ENCODE results near the gene HTR3B.
"Not testable (repeated sequence)": the region's sequence is repeated elsewhere in the genome, so short reads cannot be mapped to it uniquely, and the experiment has no call there.

The HTR3B gene

GRCh38 chr11:113880971-113881370, 23.6 kb upstream of the HTR3B start:
- DNase-seq = no peak
- in situ Hi-C loops (cut with HindIII; ENCODE audit: low pct_ligation_motif_present, low pct_unique_long_range_greater_than_20kb, low sequenced_read_pairs) = no loop called here

- in situ Hi-C loops (cut with HindIII; ENCODE audit: low pct_ligation_motif_present, low pct_unique_long_range_greater_than_20kb, low sequenced_read_pairs) = no loop called here
Measured at GRCh38 chr11:113881856-113882255, 22.7 kb upstream of the HTR3B start.

GRCh38 chr11:113884361-113884836, 20.2 kb upstream of the HTR3B start:
- in situ Hi-C loops (cut with HindIII; ENCODE audit: low pct_ligation_motif_present, low pct_unique_long_range_greater_than_20kb, low sequenced_read_pairs) = no loop called here

More at GRCh38 chr11:113881856-113882255, 22.7 kb upstream of the HTR3B start:
- no peak for DNase-seq

GRCh38 chr11:113885897-113886296, 18.7 kb upstream of the HTR3B start:
- in situ Hi-C loops (cut with HindIII; ENCODE audit: low pct_ligation_motif_present, low pct_unique_long_range_greater_than_20kb, low sequenced_read_pairs) = no loop called here
- DNase-seq = no peak

More at GRCh38 chr11:113884361-113884836, 20.2 kb upstream of the HTR3B start:
- DNase-seq = peak; percentile 22

GRCh38 chr11:113888848-113889247, 15.7 kb upstream of the HTR3B start:
- in situ Hi-C loops (cut with HindIII; ENCODE audit: low pct_ligation_motif_present, low pct_unique_long_range_greater_than_20kb, low sequenced_read_pairs) = no loop called here
- DNase-seq = no peak

- in situ Hi-C loops (cut with HindIII; ENCODE audit: low pct_ligation_motif_present, low pct_unique_long_range_greater_than_20kb, low sequenced_read_pairs) = no loop called here
- no peak for DNase-seq
Measured at GRCh38 chr11:113894421-113894996, 10.1 kb upstream of the HTR3B start.

- in situ Hi-C loops (cut with HindIII; ENCODE audit: low pct_ligation_motif_present, low pct_unique_long_range_greater_than_20kb, low sequenced_read_pairs) = no loop called here
- DNase-seq = no peak
Measured at GRCh38 chr11:113895367-113896155, 9.0 kb upstream of the HTR3B start.

GRCh38 chr11:113896156-113896879, 8.3 kb upstream of the HTR3B start:
- DNase-seq = no peak
- in situ Hi-C loops (cut with HindIII; ENCODE audit: low pct_ligation_motif_present, low pct_unique_long_range_greater_than_20kb, low sequenced_read_pairs) = no loop called here

GRCh38 chr11:113901141-113901540, 3.5 kb upstream of the HTR3B start:
- DNase-seq = no peak
- in situ Hi-C loops (cut with HindIII; ENCODE audit: low pct_ligation_motif_present, low pct_unique_long_range_greater_than_20kb, low sequenced_read_pairs) = no loop called here

GRCh38 chr11:113906038-113906437, 1.4 kb downstream of the HTR3B start:
- in situ Hi-C loops (cut with HindIII; ENCODE audit: low pct_ligation_motif_present, low pct_unique_long_range_greater_than_20kb, low sequenced_read_pairs) = no loop called here
- DNase-seq = peak; percentile 12

- DNase-seq = no peak
- in situ Hi-C loops (cut with HindIII; ENCODE audit: low pct_ligation_motif_present, low pct_unique_long_range_greater_than_20kb, low sequenced_read_pairs) = no loop called here
Measured at GRCh38 chr11:113906516-113906915, 1.9 kb downstream of the HTR3B start.

GRCh38 chr11:113907152-113907551, 2.6 kb downstream of the HTR3B start:
- in situ Hi-C loops (cut with HindIII; ENCODE audit: low pct_ligation_motif_present, low pct_unique_long_range_greater_than_20kb, low sequenced_read_pairs) = no loop called here
- DNase-seq = no peak

- DNase-seq = no peak
- in situ Hi-C loops (cut with HindIII; ENCODE audit: low pct_ligation_motif_present, low pct_unique_long_range_greater_than_20kb, low sequenced_read_pairs) = no loop called here
Measured at GRCh38 chr11:113907681-113908080, 3.1 kb downstream of the HTR3B start.

GRCh38 chr11:113908098-113908497, 3.5 kb downstream of the HTR3B start:
- no peak for DNase-seq
- in situ Hi-C loops (cut with HindIII; ENCODE audit: low pct_ligation_motif_present, low pct_unique_long_range_greater_than_20kb, low sequenced_read_pairs) = no loop called here

- DNase-seq; in situ Hi-C loops (cut with HindIII; ENCODE audit: low pct_ligation_motif_present, low pct_unique_long_range_greater_than_20kb, low sequenced_read_pairs): not testable (repeated sequence)
Measured at GRCh38 chr11:113911491-113911890, 6.9 kb downstream of the HTR3B start.

GRCh38 chr11:113923572-113923971, 19.0 kb downstream of the HTR3B start:
- in situ Hi-C loops (cut with HindIII; ENCODE audit: low pct_ligation_motif_present, low pct_unique_long_range_greater_than_20kb, low sequenced_read_pairs) = no loop called here

GRCh38 chr11:113926273-113927197, 21.9 kb downstream of the HTR3B start:
- in situ Hi-C loops (cut with HindIII; ENCODE audit: low pct_ligation_motif_present, low pct_unique_long_range_greater_than_20kb, low sequenced_read_pairs) = no loop called here
- DNase-seq = no peak

More at GRCh38 chr11:113923572-113923971, 19.0 kb downstream of the HTR3B start:
- DNase-seq = no peak

GRCh38 chr11:113928311-113928710, 23.7 kb downstream of the HTR3B start:
- in situ Hi-C loops (cut with HindIII; ENCODE audit: low pct_ligation_motif_present, low pct_unique_long_range_greater_than_20kb, low sequenced_read_pairs) = no loop called here
- no peak for DNase-seq

Measured in ACHN (cell line).